Stimulated activated CD4-positive, alpha-beta T cell treated with anti-CD3 and anti-CD28 coated beads, Interleukin-15, amount 100 ng/mL, for 24 hours (primary cell): ENCODE results near the gene ERBB2.
A peak's percentile ranks its signal among the peaks of the same experiment; 100 is the strongest.
"Not testable (repeated sequence)": the region's sequence is repeated elsewhere in the genome, so short reads cannot be mapped to it uniquely, and the experiment has no call there.

Source experiments
- DNase-seq: peaks from one replicate; pipeline ENCODE4 v3.0.0-alpha.2; 2020

ERBB2 gene

DNA sequence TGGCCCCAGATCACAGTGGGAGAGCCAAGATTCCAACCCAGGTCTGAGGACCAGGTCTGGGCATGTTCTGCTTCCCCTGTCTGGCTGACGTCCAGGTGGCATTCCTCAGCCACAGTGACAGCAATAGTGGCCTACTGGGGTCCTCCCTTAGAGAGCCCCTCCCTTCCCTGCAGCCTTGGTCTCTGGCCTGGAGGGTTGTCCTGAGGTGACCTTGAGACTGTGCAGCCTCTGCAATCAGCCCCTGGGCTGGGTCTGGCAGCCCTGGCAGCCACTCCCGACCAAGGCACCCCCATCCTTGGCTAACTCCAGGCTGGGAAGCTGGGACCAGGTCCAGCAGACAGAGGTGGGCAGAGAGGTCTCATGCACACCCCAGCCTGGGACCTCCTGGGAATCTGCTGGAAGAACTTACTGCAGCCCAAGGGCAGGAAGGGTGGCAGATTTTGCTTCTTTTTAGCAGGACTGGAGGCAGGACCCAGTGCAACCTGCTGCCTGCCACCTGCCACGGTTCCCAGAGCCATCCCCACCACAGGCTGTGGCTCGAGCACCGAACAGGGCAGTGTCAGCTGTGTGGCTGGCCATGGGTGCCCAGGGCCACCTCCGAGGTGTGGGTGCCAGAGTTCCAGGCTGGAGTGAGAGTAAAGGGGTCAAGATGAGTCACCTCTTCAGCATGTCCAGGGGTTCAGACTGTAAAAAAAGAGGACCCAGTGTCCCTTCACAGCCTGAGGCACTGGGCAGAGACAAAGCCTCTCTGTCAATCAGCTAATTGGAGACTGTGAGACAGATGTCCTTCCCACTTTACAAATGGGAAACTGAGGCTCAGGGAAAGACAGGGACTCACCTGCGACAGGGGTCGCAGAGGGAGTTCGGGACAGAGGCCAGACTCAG is 50.5 kb downstream of the ERBB2 start:
- DNase-seq = no peak

DNA sequence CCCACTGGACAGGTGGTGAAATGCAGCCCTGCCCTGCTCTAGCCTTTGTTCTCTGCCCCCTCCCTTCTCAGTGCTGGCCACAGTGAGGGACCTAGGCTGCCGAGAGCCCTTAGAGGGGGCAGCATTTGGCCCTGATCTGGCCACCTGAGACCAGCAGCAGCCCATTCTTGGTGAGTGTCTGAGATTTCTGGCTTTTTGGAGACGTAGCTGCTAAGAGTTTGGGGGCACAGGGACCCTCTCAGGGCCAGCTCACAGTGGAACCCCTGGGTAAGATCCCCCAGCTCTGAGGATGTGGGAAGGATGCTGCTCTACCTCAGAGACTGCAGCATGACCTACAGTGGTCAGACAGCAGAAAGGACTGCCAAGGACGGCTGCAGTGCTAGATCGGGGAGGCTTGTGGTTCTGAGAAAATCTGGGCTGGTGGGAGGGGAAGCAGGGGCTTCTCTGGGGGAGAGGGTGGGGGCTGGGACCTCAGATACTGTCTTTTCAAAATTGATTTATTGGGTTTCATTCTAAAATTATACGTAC is 51.2 kb downstream of the ERBB2 start:
- DNase-seq = no peak

GRCh38 chr17:39751637-39752036 is 51.8 kb downstream of the ERBB2 start:
- peak; percentile 44 for DNase-seq

- no peak for DNase-seq
These were observed 52.5 kb downstream of the ERBB2 start for GRCh38 chr17:39752241-39752881.

GRCh38 chr17:39753514-39754160 is 53.8 kb downstream of the ERBB2 start:
- no peak for DNase-seq

DNA sequence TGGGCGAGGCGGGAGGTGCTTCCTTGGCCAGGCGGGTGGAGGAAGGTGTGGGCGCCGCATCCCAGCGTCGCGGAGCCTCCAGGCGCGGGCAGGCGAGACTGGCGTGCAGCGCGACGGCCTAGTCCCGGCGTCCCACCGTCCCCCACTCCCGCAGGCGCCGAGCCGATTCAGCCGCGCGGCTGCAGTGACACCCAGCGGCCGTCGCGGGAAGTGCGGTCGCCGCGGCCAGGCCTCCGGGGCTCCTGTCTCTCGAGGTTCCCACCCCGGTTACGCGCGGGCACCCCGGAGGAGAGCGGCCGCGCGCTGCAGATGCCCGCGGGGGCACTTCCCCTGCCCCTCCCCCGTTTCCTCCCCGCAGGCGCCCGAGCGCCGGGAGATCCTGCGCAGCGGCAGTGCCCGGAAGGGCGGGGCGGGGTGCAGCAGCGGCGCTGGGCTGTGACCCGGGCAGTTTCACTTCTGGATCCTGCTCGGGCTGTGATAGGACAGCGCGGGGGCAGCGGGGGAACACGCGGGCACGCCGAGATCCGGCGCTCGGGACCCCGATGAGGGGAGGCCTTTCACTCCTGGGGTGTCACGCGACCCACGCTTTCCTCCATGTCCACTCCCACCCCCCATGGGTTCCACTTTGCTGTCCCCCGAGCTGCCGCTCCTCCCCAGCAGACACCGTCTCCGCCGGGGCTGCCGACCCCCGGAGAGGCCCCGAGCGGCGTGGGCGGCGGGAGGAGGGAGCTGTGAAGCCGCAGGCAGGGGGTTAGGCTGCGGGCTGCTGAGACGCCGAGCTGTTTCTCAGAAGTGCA is 54.5 kb downstream of the ERBB2 start:
- DNase-seq = peak; percentile 97

GRCh38 chr17:39754958-39755553 is 55.2 kb downstream of the ERBB2 start:
- no peak for DNase-seq

DNA sequence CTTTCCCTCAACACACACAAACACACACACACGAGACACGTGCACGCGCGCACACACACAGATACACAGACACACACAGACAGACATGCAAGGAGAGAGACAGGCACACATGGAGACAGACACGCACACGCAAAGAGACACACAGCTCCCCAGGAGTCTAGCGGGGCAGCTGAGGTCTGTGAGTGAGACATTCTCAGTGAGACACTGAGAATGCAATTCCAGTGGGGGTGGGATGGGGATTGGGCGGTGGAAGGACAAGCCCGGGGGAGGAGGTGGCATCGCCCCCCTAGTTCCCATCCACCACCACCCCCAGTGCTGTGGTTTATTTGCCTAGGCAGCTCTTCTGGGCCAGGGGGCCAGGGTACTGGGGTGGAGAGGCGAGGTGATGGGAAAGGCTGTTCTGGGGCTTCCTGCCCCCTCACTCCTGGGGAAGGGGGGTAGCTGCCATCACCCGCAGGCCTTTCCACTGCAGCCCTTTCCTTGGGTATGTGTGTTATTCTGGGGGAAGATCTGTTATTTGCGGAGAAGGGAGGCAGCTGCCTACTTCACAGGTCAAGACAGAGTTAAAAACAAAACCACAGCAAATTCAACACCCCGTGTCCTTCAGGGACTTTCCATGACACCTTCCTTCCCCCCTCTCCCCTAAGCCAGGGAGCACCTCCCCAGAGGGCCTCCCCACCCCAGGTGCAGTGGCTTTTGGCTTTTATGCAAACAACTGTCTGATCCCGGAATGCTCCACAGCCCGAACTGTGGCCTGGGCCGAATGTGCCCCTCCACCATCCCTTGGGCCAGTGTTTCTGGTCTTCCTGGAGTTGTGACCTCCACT is 55.9 kb downstream of the ERBB2 start:
- DNase-seq = peak; percentile 64

DNA sequence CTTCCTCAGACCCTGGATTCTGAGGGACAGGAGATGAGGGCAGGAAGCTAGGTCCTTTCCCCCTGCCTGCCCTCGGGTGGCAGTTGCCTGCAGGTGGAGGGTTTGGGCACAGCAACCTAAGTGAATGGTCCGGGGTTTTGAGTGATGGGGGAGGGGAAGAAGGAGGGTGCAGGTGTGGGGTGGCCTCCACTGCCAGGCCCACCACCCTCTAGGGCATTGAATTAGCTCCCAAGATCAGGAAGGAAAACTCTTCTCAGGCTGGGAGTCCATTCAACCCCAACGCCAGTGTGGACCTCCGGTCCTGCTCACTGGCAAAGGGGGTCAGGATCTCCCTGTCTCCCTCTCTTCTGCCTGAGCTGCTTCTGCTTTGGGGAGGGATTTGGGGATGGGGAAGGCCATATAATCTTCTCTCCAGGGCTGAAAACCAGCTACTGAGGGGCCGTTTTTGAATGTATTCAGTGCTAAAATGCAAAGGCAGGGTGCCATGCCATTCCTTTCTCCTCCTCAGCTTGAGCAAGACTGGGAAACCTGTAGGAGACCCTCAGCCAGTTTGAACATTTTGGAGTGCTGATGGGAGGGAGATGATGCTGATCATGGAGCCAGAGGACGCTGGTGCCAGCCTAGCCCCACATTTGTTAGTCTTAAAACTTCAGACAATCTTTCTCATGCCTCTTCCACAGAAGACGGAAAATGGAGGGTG is 56.7 kb downstream of the ERBB2 start:
- DNase-seq = no peak

- no peak for DNase-seq
These were observed 57.4 kb downstream of the ERBB2 start for GRCh38 chr17:39757176-39757662.

DNA sequence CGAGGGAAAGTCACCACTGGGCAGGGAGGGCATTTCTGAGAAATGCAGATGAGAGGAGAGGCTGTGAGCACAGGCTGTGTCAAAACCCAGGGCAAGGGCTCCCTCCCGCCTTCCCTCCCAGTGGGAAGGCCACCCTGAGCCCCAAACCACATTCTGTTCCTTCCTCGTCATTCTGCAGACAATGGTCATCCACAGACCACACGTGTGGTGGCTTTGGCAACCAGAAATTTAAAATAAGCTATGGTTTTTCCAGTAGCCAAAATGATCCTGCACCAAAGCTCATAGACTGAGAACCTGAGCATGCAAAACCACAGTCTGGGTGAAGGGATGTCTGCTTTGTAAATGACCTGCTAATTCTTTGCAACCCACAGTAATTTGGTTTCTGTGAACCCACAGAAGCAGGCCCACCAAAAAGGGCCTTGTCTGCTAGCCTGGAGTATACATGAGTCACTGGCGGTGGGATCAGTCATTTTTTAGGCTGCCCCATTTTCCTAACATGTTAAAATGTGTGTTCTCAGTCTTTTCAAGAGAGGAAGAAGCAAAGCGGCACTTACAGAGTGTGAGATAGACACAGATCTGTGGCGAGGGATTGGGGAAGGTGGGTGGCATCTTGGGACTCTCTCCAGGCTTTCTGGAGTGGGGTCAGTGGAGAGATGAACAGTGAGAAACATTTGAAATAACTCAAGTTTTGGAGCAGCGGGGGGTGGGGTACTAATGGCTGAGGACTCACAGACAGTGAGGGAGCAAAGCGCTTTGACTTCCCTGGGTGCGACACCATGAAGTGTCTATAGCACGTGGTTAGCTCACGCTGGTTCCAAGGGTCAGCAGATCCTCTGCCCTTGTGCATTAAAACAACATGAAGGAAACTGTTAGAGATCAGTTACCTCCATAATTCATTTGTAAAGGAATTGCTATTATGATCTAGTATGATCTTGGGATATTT is 58.3 kb downstream of the ERBB2 start:
- peak; percentile 72 for DNase-seq

- DNase-seq = no peak
These were observed 59.3 kb downstream of the ERBB2 start for GRCh38 chr17:39759204-39759603.

DNA sequence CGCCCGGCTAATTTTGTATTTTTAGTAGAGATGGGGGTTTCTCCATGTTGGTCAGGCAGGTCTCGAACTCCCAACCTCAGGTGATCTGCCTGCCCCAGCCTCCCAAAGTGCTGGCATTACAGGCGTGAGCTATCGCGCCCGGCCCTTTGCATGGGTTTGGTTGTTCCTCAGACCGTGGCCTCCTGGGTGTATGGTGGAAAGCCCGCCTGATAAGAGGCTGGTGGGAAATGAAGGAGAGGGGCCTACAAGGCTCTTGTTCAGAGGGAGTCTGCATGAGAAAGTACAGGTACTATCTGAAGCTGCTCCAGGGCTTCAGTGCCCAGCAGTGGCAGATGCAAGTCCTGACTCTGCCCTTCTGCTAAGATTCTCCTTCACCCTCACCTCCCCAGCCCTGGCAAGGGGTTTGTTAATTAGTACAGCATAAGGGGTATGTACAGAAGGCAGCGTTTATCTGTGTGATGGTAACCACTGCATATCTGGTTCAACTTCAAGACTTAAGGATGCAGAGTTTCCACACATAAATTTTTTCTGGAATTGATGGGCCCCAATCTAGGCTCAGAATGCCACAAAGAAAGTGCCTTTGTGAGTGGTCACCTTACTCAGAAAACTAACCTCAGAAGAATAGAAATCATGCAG is 62.1 kb downstream of the ERBB2 start:
- DNase-seq = no peak

DNA sequence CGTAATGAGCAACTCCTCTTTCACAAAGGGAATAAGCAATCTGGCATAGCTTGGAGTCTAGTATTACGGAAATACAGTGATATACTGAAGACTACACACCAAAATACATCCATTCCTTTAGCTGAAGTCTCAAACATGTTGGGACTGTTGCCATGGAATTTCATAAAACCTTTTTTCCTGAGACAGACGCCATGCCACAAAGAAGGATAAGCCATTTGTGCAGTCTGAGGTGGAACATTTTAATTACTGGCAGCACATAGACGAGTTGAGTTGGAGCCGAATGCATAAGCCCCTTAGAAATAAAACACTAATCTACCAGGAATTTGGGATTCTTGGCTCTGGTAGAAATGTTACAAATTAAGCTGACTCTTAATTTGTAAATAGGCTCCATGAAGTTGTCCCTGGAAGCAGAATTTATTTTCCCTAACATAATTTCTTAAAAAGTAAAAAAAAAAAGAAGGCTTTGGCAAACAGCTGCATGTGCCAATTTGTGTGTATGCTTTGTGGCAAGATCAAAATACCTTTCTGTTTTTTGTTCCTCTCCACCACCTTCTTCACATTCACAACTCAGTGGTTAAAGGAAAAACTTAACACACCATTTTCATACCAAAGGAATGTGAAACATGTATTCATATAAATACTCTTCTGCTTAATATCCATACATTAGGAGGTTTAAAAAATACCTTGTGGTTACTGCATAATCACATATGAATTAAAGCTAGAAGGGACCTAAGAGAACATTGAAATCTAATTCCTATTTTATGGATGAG is 63.4 kb downstream of the ERBB2 start:
- no peak for DNase-seq

DNA sequence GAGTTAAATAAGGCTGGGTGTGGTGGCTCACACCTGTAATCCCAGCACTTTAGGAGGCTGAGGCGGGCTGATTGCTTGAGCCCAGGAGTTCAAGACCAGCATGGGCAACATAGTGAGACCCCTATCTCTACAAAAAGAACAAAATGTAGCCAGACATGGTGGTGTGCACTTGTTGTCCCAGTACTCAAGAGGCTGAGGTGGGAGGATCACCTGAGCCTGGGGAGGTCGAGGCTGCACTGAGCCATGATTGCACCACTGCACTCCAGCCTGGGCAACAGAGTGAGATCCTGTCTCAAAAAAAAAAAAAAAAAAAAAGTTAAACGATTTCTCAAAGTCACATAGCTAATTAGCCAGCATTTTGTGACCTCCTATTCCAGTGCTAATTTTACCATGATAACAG is 64.3 kb downstream of the ERBB2 start:
- not testable (repeated sequence) for DNase-seq

GRCh38 chr17:39765175-39765574 is 65.3 kb downstream of the ERBB2 start:
- no peak for DNase-seq

DNA sequence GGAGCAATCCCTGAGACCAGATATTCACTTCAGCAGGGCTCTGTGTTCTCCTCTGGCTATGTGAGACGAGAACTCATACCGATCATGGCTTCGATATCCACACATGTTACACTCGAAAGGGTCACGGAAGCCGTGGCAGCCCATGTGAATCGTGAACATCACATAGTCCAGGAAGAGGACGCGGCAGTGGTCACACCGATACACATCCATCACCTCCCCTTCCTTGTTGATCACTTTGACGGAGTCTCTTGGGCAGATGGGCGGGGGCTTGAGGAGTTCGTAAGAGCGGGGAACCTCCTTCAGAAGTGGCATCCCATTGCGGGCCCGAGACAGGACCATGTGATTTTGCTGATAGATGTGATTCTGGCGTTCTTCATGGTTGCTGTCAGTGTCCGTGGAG is 65.9 kb downstream of the ERBB2 start:
- no peak for DNase-seq

GRCh38 chr17:39767147-39767546 is 67.3 kb downstream of the ERBB2 start:
- DNase-seq = no peak
